Panc1 (cell line): ENCODE data around the gene ZNF519.

Source experiments
- CTCF ChIP-seq: fragments of 450-650 bp; IDR thresholded peaks from 2 replicates; pipeline ENCODE4 v1.5.1; 2017; ENCODE audit warnings: mild to moderate bottlenecking
- POLR2AphosphoS5 ChIP-seq: IDR thresholded peaks from 2 replicates; pipeline ENCODE4 v1.6.1; 2012; ENCODE audit warnings: mild to moderate bottlenecking, low read depth, low read length, moderate library complexity
- REST ChIP-seq, 2 experiments: IDR thresholded peaks; 2 replicates each; pipeline ENCODE4 v1.6.1; 2011 to 2012; ENCODE audit warnings: low read depth in 2 of 2, control low read depth in 1 of 2, low read length in 1 of 2, mild to moderate bottlenecking in 1 of 2, moderate library complexity in 1 of 2; ENCODE audit not compliant: insufficient read depth in 1 of 2

GRCh38 chr18:14124689-14125088 is 7.5 kb downstream of the ZNF519 start:
- no peak for TF ChIP-seq POLR2AphosphoS5
- no peak for TF ChIP-seq CTCF
- TF ChIP-seq REST (IDR thresholded peaks at IDR 0.05; ENCODE audit: insufficient read depth in 1 of 2, low read depth in 2 of 2, low read length in 1 of 2): no peak
